B cell (primary cell): ENCODE measurements around the gene RAB5A. TPM values are rescaled to one million over a fixed set of nuclear protein-coding genes. Genes with fewer than 3 reads are reported as not detected.

Experiments used
- ATAC-seq: fragments of 200-7000 bp; cut with Tn5 transposase; one replicate; pipeline ENCODE4 v1.10.0; 2021; ENCODE audit warnings: low read depth, mild to moderate bottlenecking, moderate number of reproducible peaks, moderate library complexity
- CTCF ChIA-PET: fragments of 350-600 bp; sonication (Branson Sonifier 250); formaldehyde crosslinking; loops from one replicate; lab custom pipeline; 2021; ENCODE audit warnings: antibody characterized with exemption, inconsistent platforms; lab: Charles Lee
- POLR2A ChIA-PET: fragments of 350-600 bp; sonication (Branson Sonifier 250); formaldehyde crosslinking; loops from one replicate; lab custom pipeline; 2021; ENCODE audit warnings: antibody characterized with exemption; lab: Charles Lee
- DNase-seq: peaks from one replicate; pipeline ENCODE4 v3.0.0; 2013
- H2AFZ ChIP-seq: 2 replicates; pipeline ENCODE4 v1.6.1; 2012; ENCODE audit warnings: mild to moderate bottlenecking, low read depth, low read length; ENCODE audit not compliant: insufficient read depth, poor library complexity, severe bottlenecking
- H3K27ac ChIP-seq, 2 donors: 1 replicate in 1 of 2; 2 replicates in 1 of 2; pipeline ENCODE4 v1.5.1; 2012 to 2013; ENCODE audit warnings: low read length in 2 of 2, mild to moderate bottlenecking in 2 of 2, moderate library complexity in 1 of 2
- H3K27me3 ChIP-seq, 4 experiments: fragments of 200-600 bp in 1 of 4; sonication (generic) in 1 of 4; replicated peaks in 1 of 4; 1 replicate in 2 of 4; 2 replicates in 2 of 4; pipeline versions ENCODE4 v1.6.1 to v1.7.0; 2013 to 2016; ENCODE audit warnings: low read length in 3 of 4, mild to moderate bottlenecking in 2 of 4, mixed read lengths in 1 of 4, moderate library complexity in 1 of 4; ENCODE audit not compliant: insufficient read depth in 4 of 4, control insufficient read depth in 3 of 4; ENCODE audit errors: control extremely low read depth in 1 of 4
- H3K36me3 ChIP-seq, 2 experiments: replicated peaks in 1 of 2; 1 replicate in 1 of 2; 2 replicates in 1 of 2; pipeline versions ENCODE4 v1.6.1 to v1.7.1; 2013; ENCODE audit warnings: low read length in 1 of 2; ENCODE audit not compliant: insufficient read depth in 2 of 2, control insufficient read depth in 1 of 2; ENCODE audit errors: control extremely low read depth in 1 of 2, extremely low read depth in 1 of 2
- H3K4me1 ChIP-seq, 2 donors: fragments of 200-600 bp in 1 of 2; sonication (generic) in 1 of 2; 1 replicate in 1 of 2; 2 replicates in 1 of 2; pipeline versions ENCODE4 v1.5.1 to v1.6.1; 2013 to 2017; ENCODE audit warnings: low read length in 2 of 2; ENCODE audit not compliant: control insufficient read depth in 2 of 2, insufficient read depth in 2 of 2
- H3K4me2 ChIP-seq: replicated peaks from 2 replicates; pipeline ENCODE3; 2012; ENCODE audit warnings: mild to moderate bottlenecking, low read depth, low read length; ENCODE audit not compliant: poor library complexity, severe bottlenecking
- H3K4me3 ChIP-seq, 5 experiments: fragments of 200-600 bp in 1 of 5; sonication (generic) in 1 of 5; 1 replicate in 3 of 5; 2 replicates in 2 of 5; pipeline versions ENCODE4 v1.5.1 to v1.7.0; 2011 to 2016; ENCODE audit warnings: low read length in 4 of 5, mild to moderate bottlenecking in 4 of 5, low read depth in 2 of 5, control low read depth in 1 of 5, moderate library complexity in 1 of 5; ENCODE audit not compliant: insufficient read depth in 1 of 5; ENCODE audit errors: control extremely low read depth in 1 of 5, extremely low read depth in 1 of 5
- H3K79me2 ChIP-seq: fragments of 200-600 bp; sonication (generic); one replicate; pipeline ENCODE4 v1.6.0; 2016; ENCODE audit warnings: low read length; ENCODE audit not compliant: control insufficient read depth, insufficient read depth
- H3K9ac ChIP-seq: fragments of 200-600 bp; sonication (generic); 2 replicates; pipeline ENCODE4 v1.6.1; 2017; ENCODE audit warnings: mild to moderate bottlenecking, low read length, moderate library complexity
- H3K9me3 ChIP-seq, 3 donors: one replicate each; pipeline versions ENCODE4 v1.6.1 to v1.7.1; 2013; ENCODE audit warnings: low read length in 2 of 3; ENCODE audit not compliant: control insufficient read depth in 2 of 3, insufficient read depth in 1 of 3; ENCODE audit errors: control extremely low read depth in 1 of 3
- H4K20me1 ChIP-seq: 2 replicates; pipeline ENCODE4 v1.6.0; 2012; ENCODE audit warnings: mild to moderate bottlenecking, low read length; ENCODE audit not compliant: insufficient read depth, control insufficient read depth, poor library complexity, severe bottlenecking
- H3K27ac Mint-ChIP-seq: one replicate; pipeline ENCODE4 v1.8.0; 2021; ENCODE audit warnings: mixed read lengths
- H3K27me3 Mint-ChIP-seq: one replicate; pipeline ENCODE4 v1.8.0; 2021; ENCODE audit warnings: mixed read lengths
- H3K4me1 Mint-ChIP-seq: one replicate; pipeline ENCODE4 v1.8.0; 2021; ENCODE audit warnings: mixed read lengths
- H3K4me3 Mint-ChIP-seq: one replicate; pipeline ENCODE4 v1.8.0; 2021; ENCODE audit warnings: mixed read lengths
- H3K9me3 Mint-ChIP-seq: one replicate; pipeline ENCODE4 v1.8.0; 2022; ENCODE audit warnings: mixed read lengths; ENCODE audit not compliant: insufficient read depth
- EZH2 ChIP-seq: IDR thresholded peaks from 2 replicates; pipeline ENCODE4 v1.6.1; 2012; ENCODE audit warnings: borderline replicate concordance, low read depth, mild to moderate bottlenecking, moderate library complexity, low read length; ENCODE audit not compliant: insufficient read depth, poor library complexity, severe bottlenecking
- WGBS: methylation state at CpG from one replicate; pipeline ENCODE4 v1.1.5; 2013; ENCODE audit warnings: missing lambda C conversion rate; ENCODE audit not compliant: insufficient coverage; 5-methylcytosine and 5-hydroxymethylcytosine counted together
- intact Hi-C: fragments of 100-400 bp; cut with micrococcal nuclease; formaldehyde crosslinking; loops from one replicate; pipeline ENCODE4 v1.10.0; 2022
- polyA plus RNA-seq: library from polyadenylated mRNA; depleted of rRNA; stranded (reverse); fragments of >200 nt; gene quantifications from 2 replicates; pipeline ENCODE4 v1.2.3, GENCODE V29; 2012
- total RNA-seq, 2 donors: library from RNA; stranded (reverse); fragments of 120-200 nt in 1 of 2; gene quantifications; 1 replicate in 1 of 2; 2 replicates in 1 of 2; pipeline versions ENCODE4 v1.2.3 to v1.2.4, GENCODE V29; 2013 to 2022
- TF ChIP-seq, protein P1 (sequence below): fragments of 200-600 bp; IDR thresholded peaks from one replicate; pipeline ENCODE4 v1.8.0; 2022; ENCODE audit warnings: antibody characterized with exemption, mild to moderate bottlenecking

RAB5A gene
- total and polyA plus RNA-seq, 2 donors (not counting 1 experiment from before 2014, with no cell fraction given) = 21.7 to 59.4 TPM

DNA sequence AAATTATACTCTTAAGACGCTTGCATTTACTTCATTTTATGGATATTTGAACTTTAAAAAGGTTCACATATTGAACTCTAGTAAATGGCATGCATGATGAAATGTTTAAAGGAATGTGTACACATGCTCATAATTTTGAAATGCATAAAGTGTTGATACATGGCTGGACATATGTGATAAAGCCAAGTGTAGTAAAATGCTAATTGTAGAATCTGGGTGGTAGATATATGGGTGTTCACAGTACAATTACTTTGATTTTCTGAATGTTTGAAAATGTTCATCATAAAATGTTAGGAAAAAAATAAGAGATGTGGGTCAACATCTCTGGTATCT, 8.6 kb upstream of the RAB5A start:
- Histone ChIP-seq H4K20me1 (no peaks in the 10 kb centered on the region), H3K27me3 (peaks cover 0 to 10% (median 0%) of the 10 kb centered on the region in 4 experiments), H3K4me3 (no peak overlapping the region), H2AFZ (no peak overlapping the region), H3K27ac (no peak overlapping the region), H3K36me3 (no peaks in the 10 kb centered on the region), H3K4me1 (no peaks in the 10 kb centered on the region), H3K79me2 (no peaks in the 10 kb centered on the region), H3K9ac (no peak overlapping the region), H3K4me2 (no peak overlapping the region), H3K9me3 (peaks cover 0 to 2% (median 2%) of the 10 kb centered on the region in 3 donors)
- ATAC-seq = no peak
- H3K4me3 Mint-ChIP-seq = no peak overlapping the region
- no CpG with 5 or more reads among the region's 1 CpG for WGBS
- TF ChIP-seq, protein P1, sequence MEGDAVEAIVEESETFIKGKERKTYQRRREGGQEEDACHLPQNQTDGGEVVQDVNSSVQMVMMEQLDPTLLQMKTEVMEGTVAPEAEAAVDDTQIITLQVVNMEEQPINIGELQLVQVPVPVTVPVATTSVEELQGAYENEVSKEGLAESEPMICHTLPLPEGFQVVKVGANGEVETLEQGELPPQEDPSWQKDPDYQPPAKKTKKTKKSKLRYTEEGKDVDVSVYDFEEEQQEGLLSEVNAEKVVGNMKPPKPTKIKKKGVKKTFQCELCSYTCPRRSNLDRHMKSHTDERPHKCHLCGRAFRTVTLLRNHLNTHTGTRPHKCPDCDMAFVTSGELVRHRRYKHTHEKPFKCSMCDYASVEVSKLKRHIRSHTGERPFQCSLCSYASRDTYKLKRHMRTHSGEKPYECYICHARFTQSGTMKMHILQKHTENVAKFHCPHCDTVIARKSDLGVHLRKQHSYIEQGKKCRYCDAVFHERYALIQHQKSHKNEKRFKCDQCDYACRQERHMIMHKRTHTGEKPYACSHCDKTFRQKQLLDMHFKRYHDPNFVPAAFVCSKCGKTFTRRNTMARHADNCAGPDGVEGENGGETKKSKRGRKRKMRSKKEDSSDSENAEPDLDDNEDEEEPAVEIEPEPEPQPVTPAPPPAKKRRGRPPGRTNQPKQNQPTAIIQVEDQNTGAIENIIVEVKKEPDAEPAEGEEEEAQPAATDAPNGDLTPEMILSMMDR = no peak
- no peak for TF ChIP-seq EZH2
- H3K9me3 Mint-ChIP-seq = no peaks in the 10 kb centered on the region
- no peak overlapping the region for H3K27ac Mint-ChIP-seq
- intact Hi-C loops = no loop called here
- no peaks in the 10 kb centered on the region for H3K4me1 Mint-ChIP-seq
- ChIA-PET POLR2A (no interaction called here), CTCF (no interaction called here)
- no peak for DNase-seq
- peaks cover 4% of the 10 kb centered on the region for H3K27me3 Mint-ChIP-seq

GRCh38 chr3:19940643-19941042, 6.3 kb upstream of the RAB5A start:
- ChIA-PET POLR2A (no interaction called here), CTCF (no interaction called here)
- Histone ChIP-seq H3K79me2 (peaks cover 13% of the 10 kb centered on the region), H3K9ac (no peak overlapping the region), H3K4me2 (no peak overlapping the region), H3K9me3 (peaks cover 0 to 2% (median 0%) of the 10 kb centered on the region in 3 donors), H3K27ac (no peak overlapping the region), H4K20me1 (no peaks in the 10 kb centered on the region), H3K36me3 (no peaks in the 10 kb centered on the region), H2AFZ (no peak overlapping the region), H3K27me3 (no peaks in the 10 kb centered on the region), H3K4me1 (peaks cover 0 to 1% of the 10 kb centered on the region in 2 donors), H3K4me3 (no peak overlapping the region)
- H3K27me3 Mint-ChIP-seq = peaks cover 4% of the 10 kb centered on the region
- ATAC-seq (no peak), DNase-seq (no peak)
- peaks cover 2% of the 10 kb centered on the region for H3K4me1 Mint-ChIP-seq
- TF ChIP-seq, protein P1 = no peak
- TF ChIP-seq EZH2 = no peak
- no peak overlapping the region for H3K27ac Mint-ChIP-seq
- no peaks in the 10 kb centered on the region for H3K9me3 Mint-ChIP-seq
- H3K4me3 Mint-ChIP-seq = no peak overlapping the region
- WGBS = 88% methylated on average over 1 of the region's 1 CpG
- intact Hi-C loops = loop anchor here (10.0 kb wide), 2 partner anchors 716 to 1516 kb away; partner anchors contain the start of gene SATB1
